ENCODE results near the gene POLD4.
"Not testable (repeated sequence)": the region's sequence is repeated elsewhere in the genome, so short reads cannot be mapped to it uniquely, and the experiment has no call there.

Gene POLD4

DNA sequence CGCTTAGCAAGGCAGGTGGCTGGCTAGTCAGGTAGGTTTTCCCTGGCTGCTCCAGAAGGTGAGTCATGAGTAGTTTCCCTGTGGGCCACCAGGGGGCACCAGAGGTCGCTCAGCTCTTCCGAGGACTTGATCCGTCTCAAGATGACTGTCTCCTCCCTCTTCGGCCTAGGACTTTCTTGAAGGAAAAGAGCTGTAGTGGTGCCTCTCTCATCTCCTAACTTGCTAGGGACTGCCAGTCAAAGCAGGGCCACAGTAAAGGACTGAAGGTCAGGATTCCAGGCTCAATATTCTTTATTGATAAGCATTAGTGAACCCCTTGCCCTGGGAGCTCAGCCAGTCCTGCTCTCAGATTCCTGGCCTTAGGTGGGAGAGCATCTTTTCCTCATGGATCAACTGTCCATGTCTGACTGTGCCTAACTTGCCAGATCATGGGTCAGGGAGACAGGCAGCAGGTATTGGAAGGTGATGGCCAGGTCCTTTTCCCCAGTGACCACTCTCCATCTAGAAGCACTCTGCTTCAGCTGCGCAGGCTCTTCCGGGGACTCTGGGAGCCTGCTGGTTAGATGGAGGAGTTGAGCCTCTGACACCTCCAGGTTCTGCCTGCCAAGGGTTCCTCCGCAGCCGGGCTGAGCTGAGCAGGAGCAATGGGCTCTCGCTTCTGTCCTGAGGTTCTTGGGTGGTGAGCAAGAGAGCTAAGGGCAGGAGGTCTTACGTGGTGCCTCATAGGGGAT, 1.9 kb downstream of the POLD4 start:
- no peak for DNase-seq

DNA sequence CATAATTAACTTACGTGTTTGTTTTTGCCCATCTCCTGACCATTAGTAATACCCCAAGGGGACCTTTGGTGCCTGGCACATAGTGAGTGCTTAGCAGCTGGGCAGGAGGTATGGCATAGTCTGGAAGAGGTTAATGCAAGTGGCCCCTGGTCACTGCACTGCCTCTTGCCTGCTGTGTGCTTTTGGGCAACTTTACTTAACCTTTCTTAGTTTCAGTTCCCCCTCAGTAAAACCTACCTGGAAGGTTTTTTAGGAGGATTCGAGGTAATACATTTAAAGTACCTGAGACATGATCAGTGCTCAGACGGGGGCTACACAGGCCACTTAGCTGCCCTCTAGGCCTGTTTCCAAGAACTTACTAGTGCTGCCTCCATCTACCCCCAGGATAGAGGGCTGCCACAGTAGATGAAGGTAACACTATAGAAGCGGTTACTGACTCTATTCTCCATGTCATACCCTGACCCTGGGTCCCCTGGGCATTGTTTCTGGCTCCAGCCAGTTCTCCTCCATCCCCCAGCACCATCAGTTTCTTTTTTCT, 3.3 kb downstream of the POLD4 start:
- DNase-seq: no peak

- no peak for DNase-seq
Observed at GRCh38 chr11:67349457-67349856, 3.9 kb downstream of the POLD4 start.

DNA sequence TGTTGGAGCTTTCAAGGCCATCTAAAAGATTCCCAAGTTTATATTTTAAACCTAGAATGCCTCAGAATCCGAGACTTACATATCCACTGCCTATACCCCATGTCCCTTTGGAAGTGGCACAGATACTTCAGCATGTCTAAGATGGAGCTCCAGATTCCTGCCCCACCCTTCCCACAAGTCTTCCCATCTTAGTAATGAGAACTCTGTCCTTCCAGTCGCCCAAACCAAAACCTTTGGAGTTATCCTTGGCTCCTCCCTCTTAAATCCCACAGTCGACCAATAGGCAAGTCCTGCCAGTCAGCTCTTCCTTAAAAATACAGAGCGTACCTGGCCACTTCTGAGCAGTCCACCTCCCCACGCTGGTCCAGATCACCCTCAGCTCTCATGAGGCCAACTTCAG, 4.3 kb downstream of the POLD4 start:
- no peak for DNase-seq

- DNase-seq: no peak
Observed at GRCh38 chr11:67347964-67348749, 5.2 kb downstream of the POLD4 start.

- DNase-seq: no peak
Observed at GRCh38 chr11:67345920-67346819, 7.2 kb downstream of the POLD4 start.

DNA sequence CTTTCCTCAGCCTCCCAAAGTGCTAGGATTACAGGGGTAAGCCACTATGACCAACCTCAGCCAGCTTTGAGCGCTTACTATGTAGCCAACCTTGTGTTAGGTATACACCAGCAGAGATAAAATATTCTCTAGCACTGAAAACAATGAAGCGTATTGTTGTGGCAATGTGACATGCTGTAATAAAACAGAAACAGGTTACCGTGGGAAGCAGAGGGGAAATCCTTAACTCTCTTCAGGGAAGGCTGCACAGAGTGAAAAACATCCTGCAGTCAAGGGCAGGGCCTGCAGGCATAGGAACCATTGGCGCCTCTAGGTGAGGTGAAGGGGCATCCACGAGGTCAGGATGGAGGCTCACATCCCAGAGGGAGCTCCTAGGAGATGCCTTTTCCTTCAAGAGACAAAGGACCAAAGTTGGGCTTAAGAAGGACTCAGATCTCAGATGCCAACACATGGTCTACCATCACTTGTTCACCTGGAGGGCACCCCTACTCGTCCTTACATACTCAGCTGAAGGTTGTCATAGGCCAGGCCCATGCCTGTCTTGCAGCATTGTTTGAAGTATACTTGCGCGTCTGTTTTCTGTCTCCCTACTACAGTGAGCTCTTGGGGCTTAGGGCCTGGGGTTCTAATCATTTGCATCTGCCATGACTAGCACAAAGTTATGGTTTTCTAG, 8.0 kb downstream of the POLD4 start:
- no peak for DNase-seq

DNA sequence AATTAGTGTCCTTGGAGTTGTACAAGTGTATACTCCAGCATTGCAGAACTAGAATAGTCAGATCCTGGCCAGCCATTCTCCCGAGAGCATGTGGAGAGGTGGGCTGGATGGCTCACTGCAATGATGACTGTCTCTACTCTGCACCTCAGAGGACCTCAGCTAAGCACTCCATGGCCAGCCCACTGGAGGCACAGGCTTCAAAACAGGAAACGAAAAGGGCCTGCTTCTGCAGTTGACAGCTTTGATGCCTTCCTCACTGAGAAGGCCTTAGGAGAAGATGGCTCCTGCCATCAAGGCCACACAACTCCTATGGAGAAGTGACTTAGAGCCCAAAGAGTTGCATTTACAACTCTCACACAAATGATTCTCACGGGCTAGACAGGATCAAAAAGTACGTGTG, 9.1 kb downstream of the POLD4 start:
- DNase-seq: no peak

GRCh38 chr11:67337257-67337656, 16.1 kb downstream of the POLD4 start:
- DNase-seq: no peak

GRCh38 chr11:67332081-67332691, 21.2 kb downstream of the POLD4 start:
- DNase-seq: no peak

- DNase-seq: no peak
Observed at GRCh38 chr11:67323526-67323925, 29.8 kb downstream of the POLD4 start.

GRCh38 chr11:67322049-67322448, 31.3 kb downstream of the POLD4 start:
- DNase-seq: no peak

- no peak for DNase-seq
Observed at GRCh38 chr11:67321313-67321871, 32.0 kb downstream of the POLD4 start.

- DNase-seq: no peak
Observed at GRCh38 chr11:67320691-67321090, 32.7 kb downstream of the POLD4 start.

- DNase-seq: no peak
Observed at GRCh38 chr11:67320011-67320410, 33.3 kb downstream of the POLD4 start.

GRCh38 chr11:67318876-67319275, 34.5 kb downstream of the POLD4 start:
- DNase-seq: not testable (repeated sequence)

DNA sequence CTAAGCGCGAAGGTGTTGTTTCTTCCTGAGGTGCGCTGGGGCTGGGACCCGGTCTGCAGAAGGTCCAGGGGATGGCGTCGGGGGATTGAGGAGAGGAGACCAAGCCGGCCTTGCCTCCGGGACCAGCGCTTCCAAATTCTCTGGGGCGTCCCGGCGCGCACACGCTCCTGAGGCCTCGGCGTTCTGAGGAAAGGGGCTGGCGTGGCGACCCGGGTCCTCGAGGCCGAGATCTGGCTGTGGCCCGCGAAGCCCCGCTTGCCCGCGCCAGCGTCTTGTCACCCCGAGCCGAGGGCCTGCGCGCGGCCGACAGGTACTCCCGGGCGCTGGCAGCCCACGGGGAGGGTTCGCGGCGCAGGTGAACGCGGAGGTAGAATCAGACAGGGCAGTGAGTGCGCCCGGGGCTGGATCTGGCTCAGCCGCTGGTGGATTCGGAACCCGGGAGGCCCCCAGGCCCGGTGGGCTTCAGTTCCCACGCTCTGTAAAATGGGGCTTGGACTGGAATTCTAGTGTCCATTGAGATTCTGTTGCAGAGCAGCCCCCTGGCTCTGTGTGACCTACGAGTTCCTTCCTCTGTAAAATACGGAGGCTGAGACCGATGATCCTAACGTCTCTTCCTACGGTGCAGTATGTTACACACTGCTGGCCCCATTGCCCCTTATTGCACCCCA, 35.3 kb downstream of the POLD4 start:
- no peak for DNase-seq

- peak; percentile 77 for DNase-seq
Observed at GRCh38 chr11:67317205-67317887, 36.0 kb downstream of the POLD4 start.

- DNase-seq: no peak
Observed at GRCh38 chr11:67316882-67317204, 36.5 kb downstream of the POLD4 start.

- DNase-seq: no peak
Observed at GRCh38 chr11:67315325-67315909, 37.9 kb downstream of the POLD4 start.
